Stimulated activated CD4-positive, alpha-beta T cell treated with anti-CD3 and anti-CD28 coated beads, Interleukin-12 subunit alpha, Interleukin-12 subunit beta, amount 100 ng/mL, for 48 hours (primary cell): ENCODE measurements around the gene PRKAG2.
"Not testable (repeated sequence)": the region's sequence is repeated elsewhere in the genome, so short reads cannot be mapped to it uniquely, and the experiment has no call there.

Experiments
- DNase-seq, 3 donors: peaks; one replicate each; pipeline ENCODE4 v3.0.0-alpha.2; 2020; ENCODE audit warnings: low read depth in 2 of 3, low spot score in 1 of 3

PRKAG2 gene

DNA sequence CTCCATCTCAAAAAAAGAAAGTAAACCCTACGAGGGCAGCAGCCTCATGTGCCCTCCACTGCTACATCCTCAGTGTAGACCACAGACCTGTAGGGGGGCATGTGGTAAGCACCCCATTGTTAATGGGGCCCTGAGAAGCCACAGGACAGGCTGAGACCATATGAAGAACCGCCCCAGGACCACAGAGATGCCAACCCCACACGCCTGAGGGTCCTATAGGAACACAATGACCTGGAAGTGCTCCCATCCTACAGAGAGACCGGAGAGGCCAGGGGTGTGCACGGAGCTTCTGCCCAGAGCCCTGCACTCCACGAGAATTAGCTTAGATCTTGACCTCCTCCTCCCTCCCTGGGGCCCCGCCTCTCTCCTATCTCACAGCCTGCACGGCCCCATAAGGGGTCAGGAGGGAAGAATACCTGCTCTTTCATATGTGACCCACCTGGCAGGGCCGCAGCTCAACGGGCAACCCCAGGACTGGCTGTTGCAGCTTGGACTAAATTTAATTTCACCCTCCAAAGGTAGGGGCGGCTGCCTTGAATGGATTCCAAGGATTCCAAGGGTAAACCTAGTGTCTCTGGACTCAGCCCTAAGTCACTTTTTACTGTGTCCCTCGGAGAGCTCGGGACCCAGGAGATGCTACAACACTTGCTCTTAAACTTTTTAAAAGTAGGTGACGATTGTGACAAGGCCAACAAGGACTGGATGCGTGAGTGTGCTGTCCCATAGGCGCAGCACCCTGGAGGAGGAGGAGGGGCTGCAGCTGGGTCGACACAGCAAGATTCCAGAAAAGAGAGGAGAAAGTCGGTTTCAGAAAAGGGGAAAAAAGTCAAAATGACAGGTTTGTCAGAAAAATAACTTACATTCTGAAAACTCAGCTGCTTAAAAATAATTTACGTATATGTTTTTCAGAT is 24.2 kb downstream of the PRKAG2 start:
- DNase-seq = no peak

DNA sequence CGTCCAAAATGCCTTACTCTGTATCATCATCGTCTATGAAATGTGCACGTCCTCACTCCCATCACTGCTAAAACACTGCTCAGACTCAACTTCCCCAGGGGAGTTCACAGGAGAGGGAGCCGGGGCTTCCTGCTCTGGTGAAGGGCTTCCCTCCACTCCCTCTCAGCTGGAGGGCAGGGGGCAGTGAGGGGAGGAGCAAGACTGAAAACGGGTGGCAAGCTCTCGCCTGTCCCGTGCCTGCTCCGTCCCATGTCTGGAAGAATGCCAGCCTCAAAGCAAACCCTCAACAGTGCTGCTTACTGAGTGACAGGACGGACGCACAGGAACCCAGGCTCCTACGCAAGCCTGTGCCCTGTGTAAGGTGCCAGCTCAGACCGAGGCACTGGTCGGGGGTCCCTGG is 25.1 kb downstream of the PRKAG2 start:
- DNase-seq = peak in 1 of 3 donors; percentile 27

- peak in 2 of 3 donors; percentile 29 to 35 for DNase-seq
Observed at GRCh38 chr7:151851145-151851751, 25.7 kb downstream of the PRKAG2 start.

DNA sequence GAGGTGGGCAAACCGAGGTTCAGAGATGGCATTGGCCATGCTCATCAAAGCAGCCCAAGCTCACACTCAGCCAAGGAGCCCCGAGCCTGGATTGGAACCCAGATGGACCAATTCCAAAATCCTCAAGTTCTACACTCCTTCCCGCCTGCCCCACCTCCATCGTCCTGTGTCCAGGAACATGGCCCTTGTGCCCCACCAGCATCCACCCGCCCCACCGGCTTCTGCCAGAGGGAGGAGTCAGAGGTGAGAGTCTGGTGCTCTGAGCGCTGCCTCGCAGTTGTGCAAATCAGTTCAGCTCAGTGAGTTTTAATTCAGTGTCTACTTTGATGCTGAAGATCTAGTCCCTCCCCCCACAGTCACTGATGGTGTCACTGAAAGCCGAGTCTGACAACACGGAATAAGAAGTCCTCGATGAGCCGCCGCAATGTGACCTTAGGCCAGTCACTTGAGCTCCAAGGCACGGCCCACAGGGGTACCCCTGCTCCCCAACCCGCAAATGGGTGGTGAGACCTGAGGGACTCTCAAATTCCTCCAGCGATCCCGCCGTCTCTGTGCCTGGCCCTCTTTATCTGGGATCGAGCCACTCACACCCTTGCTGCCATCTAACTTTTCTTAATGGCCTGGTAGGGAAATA is 26.3 kb downstream of the PRKAG2 start:
- DNase-seq = no peak

- no peak for DNase-seq
Observed at GRCh38 chr7:151849879-151850260, 27.0 kb downstream of the PRKAG2 start.

GRCh38 chr7:151849008-151849878 is 27.7 kb downstream of the PRKAG2 start:
- no peak for DNase-seq

DNA sequence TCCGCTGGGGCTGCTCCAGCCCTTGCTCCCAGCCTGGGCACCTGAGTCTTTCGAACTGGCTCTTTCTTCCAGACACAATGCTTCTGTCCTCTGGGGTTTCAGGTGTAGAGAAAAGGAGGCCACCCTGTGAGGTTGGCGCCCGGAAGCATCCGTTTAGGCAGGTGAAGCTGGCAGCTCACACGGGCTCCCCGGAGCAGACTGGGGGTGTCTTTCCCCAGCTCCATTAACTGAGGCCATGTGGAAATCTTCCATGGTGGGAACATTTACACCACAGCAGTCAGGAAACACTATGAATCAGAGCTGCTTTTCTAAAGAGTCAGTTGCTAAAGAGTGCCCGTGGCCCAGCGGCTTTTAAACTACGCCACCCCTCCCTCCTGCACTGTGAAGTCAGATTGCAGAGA is 29.2 kb downstream of the PRKAG2 start:
- DNase-seq = no peak

DNA sequence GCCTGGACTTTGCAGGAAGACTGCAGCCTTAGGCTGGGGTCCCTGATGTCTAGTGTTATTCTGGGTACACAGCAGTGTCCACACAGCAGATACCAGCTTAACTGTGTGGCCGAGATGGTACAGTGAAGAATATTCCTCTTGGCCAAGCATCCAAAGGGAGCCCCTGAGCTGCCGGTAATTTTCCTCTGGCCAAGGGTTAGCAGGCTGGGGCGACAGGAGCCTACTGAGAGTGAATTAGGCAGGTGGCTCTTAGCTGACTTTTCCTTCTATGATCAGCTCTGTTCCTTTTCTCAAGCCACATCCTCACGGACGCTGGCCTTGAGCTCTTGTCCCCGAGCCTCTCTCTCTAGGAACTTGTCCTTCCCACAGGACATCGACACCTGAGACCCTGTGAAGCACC is 29.8 kb downstream of the PRKAG2 start:
- DNase-seq = no peak

GRCh38 chr7:151845412-151846205 is 31.3 kb downstream of the PRKAG2 start:
- no peak for DNase-seq

DNA sequence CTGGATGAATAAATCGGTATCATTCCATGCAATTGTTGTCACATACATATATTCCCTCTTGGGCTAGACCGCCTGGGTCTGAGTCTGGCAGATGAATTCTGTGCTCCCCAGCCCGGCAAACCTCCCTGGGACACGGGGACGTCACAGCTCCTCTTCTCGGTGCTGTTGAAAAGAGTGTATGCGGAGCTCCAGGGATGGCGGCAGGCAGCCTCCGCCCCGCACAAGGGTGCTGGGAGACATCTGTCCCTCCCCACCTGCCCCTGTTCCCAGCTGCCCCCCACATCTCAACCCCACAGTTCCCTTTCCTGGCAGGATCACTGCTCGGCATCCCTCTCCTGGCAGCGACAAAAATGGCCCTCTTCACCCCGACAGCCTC is 32.1 kb downstream of the PRKAG2 start:
- no peak for DNase-seq

DNA sequence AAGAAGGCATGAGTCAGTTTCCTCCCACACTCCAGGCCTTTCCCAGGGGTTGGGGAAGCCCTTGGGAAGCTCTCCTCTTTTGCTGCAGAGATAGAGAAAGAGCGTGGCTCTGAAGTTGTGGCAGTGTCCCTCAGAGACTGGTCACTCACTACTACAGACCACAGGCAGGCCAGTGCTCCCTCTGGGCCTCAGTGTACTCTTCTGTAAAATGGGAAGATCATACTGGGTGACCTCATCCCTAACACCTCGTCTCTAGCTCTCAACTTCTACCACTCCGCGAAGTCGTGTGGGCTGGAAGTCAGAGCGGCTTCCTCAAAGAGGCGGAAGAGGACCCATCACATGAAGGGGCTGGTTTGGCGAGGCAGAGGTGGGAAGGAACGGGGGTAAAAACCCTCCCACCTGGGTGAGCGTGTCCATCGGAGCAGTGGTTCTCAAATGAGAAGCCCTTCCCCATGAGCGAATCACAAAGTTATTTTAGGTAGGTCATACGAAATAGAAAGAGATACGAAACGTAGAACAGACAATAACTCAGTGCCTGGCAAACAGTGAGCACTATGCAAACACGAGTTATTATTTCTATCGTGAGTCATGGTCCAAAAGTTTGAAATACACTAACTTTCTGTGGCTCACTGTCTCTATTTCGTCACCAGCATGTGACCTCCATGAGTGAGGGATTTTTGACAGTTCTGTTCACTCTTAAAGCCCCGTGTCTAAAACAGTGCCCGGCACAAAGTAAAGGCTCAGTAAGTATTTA is 32.7 kb downstream of the PRKAG2 start:
- no peak for DNase-seq

- no peak for DNase-seq
Observed at GRCh38 chr7:151843181-151843580, 33.7 kb downstream of the PRKAG2 start.

DNA sequence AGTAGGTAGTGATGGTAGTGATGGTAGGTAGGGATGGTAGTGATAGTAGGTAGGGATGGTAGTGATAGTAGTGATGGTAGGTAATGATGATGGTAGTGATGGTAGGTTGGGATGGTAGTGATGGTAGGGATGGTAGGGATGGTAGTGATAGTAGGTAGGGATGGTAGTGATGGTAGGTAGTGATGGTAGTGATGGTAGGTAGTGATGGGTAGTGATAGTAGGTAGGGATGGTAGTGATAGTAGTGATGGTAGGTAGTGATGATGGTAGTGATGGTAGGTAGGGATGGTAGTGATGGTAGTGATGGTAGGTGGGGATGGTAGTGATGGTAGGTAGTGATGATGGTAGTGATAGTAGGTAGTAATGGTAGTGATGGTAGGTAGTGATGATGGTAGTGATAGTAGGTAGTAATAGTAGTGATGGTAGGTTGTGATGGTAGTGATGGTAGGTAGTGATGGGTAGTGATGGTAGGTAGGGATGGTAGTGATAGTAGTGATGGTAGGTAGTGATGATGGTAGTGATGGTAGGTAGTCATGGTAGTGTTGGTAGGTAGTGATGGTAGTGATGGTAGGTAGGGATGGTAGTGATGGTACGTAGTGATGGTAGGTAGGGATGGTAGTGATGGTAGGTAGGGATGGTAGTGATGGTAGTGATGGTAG is 35.4 kb downstream of the PRKAG2 start:
- not testable (repeated sequence) for DNase-seq

- DNase-seq = no peak
Observed at GRCh38 chr7:151840088-151840910, 36.6 kb downstream of the PRKAG2 start.

- no peak for DNase-seq
Observed at GRCh38 chr7:151839451-151839921, 37.4 kb downstream of the PRKAG2 start.

DNA sequence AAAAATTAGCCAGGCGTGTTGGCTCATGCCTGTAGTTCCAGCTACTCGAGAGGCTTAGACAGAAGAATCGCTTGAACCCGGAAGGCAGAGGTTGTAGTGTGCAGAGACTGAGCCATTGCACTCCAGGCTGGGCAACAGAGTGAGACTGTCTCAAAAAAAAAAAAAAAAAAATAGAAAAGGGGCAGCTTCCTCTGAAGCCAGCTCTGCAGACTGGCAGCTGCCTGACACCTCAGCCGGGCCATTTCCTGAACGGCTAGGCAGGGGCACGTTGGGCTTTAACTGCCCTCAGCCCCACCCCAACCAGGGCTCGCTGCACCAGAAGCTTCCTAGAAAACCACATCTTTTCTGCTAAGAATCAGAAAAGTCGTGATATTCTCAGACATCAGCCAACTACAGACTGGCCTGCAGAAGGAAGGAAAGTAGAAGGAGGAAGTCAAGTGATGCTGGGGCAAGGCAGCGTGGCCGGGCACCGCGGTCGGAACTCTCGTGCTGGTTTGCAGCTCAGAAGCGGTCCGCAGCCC is 38.0 kb downstream of the PRKAG2 start:
- DNase-seq = peak in 1 of 3 donors; percentile 24

DNA sequence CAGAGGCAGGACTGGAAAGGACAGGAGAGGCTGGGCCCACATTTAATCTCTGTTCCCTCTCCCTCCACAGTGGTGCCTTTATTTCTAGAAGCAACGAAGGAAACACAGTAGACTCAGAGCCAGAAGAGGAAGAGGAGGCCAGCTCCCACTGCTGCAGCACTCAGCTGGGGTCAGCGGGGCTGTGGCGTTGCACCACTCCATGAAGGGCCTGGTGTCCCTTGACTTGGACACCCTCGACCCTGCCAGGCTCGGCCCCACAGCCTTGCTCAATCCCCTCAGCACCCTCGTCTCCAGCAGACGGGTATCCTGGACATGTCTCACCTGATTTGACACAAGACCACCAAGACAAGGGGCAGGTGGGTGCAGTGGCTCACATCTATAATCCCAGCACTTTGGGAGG is 38.8 kb downstream of the PRKAG2 start:
- no peak for DNase-seq
